Cardiac muscle cell (in vitro differentiated cells and primary cell): ENCODE measurements around the gene MRGPRD. TPM values are rescaled to one million over a fixed set of nuclear protein-coding genes. Genes with fewer than 3 reads are reported as not detected.
A peak's percentile ranks its signal among the peaks of the same experiment; 100 is the strongest.
"Not testable (repeated sequence)": the region's sequence is repeated elsewhere in the genome, so short reads cannot be mapped to it uniquely, and the experiment has no call there.

ENCODE experiments used
- DNase-seq, 2 donors: peaks; one replicate each; pipeline versions ENCODE4 v3.0.0 to v3.0.0-alpha.2; 2010 to 2017; ENCODE audit warnings: low read depth in 1 of 2, low spot score in 1 of 2
- H3K27ac ChIP-seq: fragments of 200-600 bp; sonication (generic); 2 replicates; pipeline ENCODE4 v1.5.1; 2016
- H3K27me3 ChIP-seq: fragments of 200-600 bp; sonication (generic); 2 replicates; pipeline ENCODE4 v1.6.0; 2016; ENCODE audit warnings: control low read depth
- H3K36me3 ChIP-seq: fragments of 200-600 bp; sonication (generic); 2 replicates; pipeline ENCODE4 v1.5.1; 2016; ENCODE audit warnings: control low read depth
- H3K4me1 ChIP-seq: fragments of 200-600 bp; sonication (generic); 2 replicates; pipeline ENCODE4 v1.8.1; 2017; ENCODE audit warnings: low read depth, mild to moderate bottlenecking, mixed run types
- H3K4me3 ChIP-seq: fragments of 200-600 bp; sonication (generic); 2 replicates; pipeline ENCODE4 v1.5.1; 2016; ENCODE audit warnings: mild to moderate bottlenecking
- H3K9me3 ChIP-seq: fragments of 200-600 bp; sonication (generic); 2 replicates; pipeline ENCODE4 v1.5.1; 2017; ENCODE audit warnings: low read depth, mild to moderate bottlenecking, control low read depth
- CTCF ChIP-seq: IDR thresholded peaks from 2 replicates; pipeline ENCODE4 v1.5.1; 2012; ENCODE audit warnings: low read depth, mild to moderate bottlenecking, low read length
- polyA plus RNA-seq: library from polyadenylated mRNA; unstranded; fragments of >200 nt; fragmentation: Nextera tagmentation; extraction: Ambion mirVana; gene quantifications from 2 replicates; pipeline ENCODE4 v1.2.1, GENCODE V29; 2016
- total RNA-seq: library from RNA; depleted of rRNA; stranded (reverse); fragments of >200 nt; gene quantifications from 2 replicates; pipeline ENCODE4 v1.2.3, GENCODE V29; 2016

Gene MRGPRD
- total and polyA plus RNA-seq, 2 experiments from 2014 or later = not detected

- TF ChIP-seq CTCF = no peak
- Histone ChIP-seq H3K4me3 (no peak overlapping the region), H3K4me1 (peaks cover 15% of the 10 kb centered on the region), H3K9me3 (no peaks in the 10 kb centered on the region), H3K27ac (peak overlapping the region; percentile 37), H3K27me3 (no peaks in the 10 kb centered on the region), H3K36me3 (no peaks in the 10 kb centered on the region)
- no peak for DNase-seq
Observed at GRCh38 chr11:69001243-69002081, 20.7 kb upstream of the MRGPRD start.

GRCh38 chr11:69000831-69001242 lies 20.1 kb upstream of the MRGPRD start:
- Histone ChIP-seq H3K27me3 (no peaks in the 10 kb centered on the region), H3K9me3 (no peaks in the 10 kb centered on the region), H3K27ac (peak overlapping the region; percentile 37), H3K36me3 (no peaks in the 10 kb centered on the region), H3K4me3 (no peak overlapping the region), H3K4me1 (peaks cover 15% of the 10 kb centered on the region)
- DNase-seq = peak in 1 of 2 donors; percentile 87
- peak; percentile 68 for TF ChIP-seq CTCF

GRCh38 chr11:69000391-69000790 lies 19.6 kb upstream of the MRGPRD start:
- Histone ChIP-seq H3K27ac (peak overlapping the region; percentile 37), H3K9me3 (no peaks in the 10 kb centered on the region), H3K4me3 (no peak overlapping the region), H3K36me3 (no peaks in the 10 kb centered on the region), H3K27me3 (no peaks in the 10 kb centered on the region), H3K4me1 (peaks cover 15% of the 10 kb centered on the region)
- no peak for DNase-seq
- TF ChIP-seq CTCF = no peak

- peaks cover 15% of the 10 kb centered on the region for H3K4me1 ChIP-seq
- DNase-seq, H3K36me3 ChIP-seq: not testable (repeated sequence)
Observed at GRCh38 chr11:68999748-69000355, 19.1 kb upstream of the MRGPRD start.

GRCh38 chr11:68999093-68999747 lies 18.4 kb upstream of the MRGPRD start:
- Histone ChIP-seq H3K9me3 (no peaks in the 10 kb centered on the region), H3K27me3 (no peaks in the 10 kb centered on the region), H3K36me3 (no peaks in the 10 kb centered on the region), H3K4me1 (peaks cover 15% of the 10 kb centered on the region), H3K27ac (no peak overlapping the region), H3K4me3 (no peak overlapping the region)
- TF ChIP-seq CTCF = no peak
- no peak for DNase-seq

More at GRCh38 chr11:68999748-69000355, 19.1 kb upstream of the MRGPRD start:
- not testable (repeated sequence) for H3K9me3 ChIP-seq, H3K4me3 ChIP-seq, H3K27ac ChIP-seq, H3K27me3 ChIP-seq
